ENCODE data around the gene ATP13A1. TPM values are rescaled to one million over a fixed set of nuclear protein-coding genes. Genes with fewer than 3 reads are reported as not detected.

ATP13A1 gene
- total RNA-seq, 4 donors from 2014 or later = 33.4 to 272 (median 109) TPM

DNA sequence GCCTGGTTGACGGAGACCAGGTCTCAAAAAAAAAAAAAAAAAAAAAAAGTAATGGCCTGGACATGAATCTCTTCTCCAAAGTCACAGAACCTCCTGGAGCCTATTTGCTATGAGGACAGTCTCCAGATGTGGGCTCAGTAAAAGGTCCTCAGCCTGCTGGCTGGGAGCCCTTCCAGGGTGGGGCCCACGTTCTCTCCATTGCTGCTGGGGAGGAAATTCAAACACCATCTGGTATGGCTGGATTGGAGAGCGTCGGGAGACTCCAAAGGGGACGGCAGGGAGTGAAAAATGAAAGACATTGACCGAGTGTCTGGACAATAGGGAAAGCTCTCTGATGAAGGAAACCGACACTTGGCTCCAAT is 43.6 kb downstream of the ATP13A1 start:
- no peak for TF ChIP-seq CTCF (IDR thresholded peaks at IDR 0.05; ENCODE audit: low read depth)

- TF ChIP-seq CTCF (IDR thresholded peaks at IDR 0.05; ENCODE audit: low read depth) = no peak
Measured at GRCh38 chr19:19619181-19619848, 44.2 kb downstream of the ATP13A1 start.

- TF ChIP-seq CTCF (IDR thresholded peaks at IDR 0.05; ENCODE audit: low read depth) = no peak
Measured at GRCh38 chr19:19618219-19619051, 45.0 kb downstream of the ATP13A1 start, which contains the start of gene PBX4. TSS of gene PBX4 (minus strand) at chr19:19618687. CDS start at chr19:19618629, 58 bp downstream.

DNA sequence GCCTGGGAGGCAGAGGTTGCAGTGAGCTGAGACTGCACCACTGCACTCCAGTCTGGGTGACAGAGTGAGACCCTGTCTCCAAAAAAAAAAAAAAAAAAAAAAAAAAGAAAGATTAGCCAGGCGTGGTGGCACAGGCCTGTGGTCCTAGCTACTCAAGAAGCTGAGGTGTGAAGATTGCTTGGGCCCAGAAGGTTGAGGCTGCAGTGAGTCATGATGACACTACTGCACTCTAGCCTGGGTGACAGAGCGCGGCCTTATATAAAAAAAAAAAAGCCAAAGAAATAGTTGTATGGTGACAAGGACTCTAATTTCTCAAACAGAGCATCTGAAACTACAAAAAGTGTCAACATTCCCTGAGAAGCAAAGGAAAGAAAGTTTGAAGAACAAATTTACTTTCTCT is 48.4 kb downstream of the ATP13A1 start:
- no peak for TF ChIP-seq CTCF (IDR thresholded peaks at IDR 0.05; ENCODE audit: low read depth)

- no peak for TF ChIP-seq CTCF (IDR thresholded peaks at IDR 0.05; ENCODE audit: low read depth)
Measured at GRCh38 chr19:19613506-19613905, 50.0 kb downstream of the ATP13A1 start.

DNA sequence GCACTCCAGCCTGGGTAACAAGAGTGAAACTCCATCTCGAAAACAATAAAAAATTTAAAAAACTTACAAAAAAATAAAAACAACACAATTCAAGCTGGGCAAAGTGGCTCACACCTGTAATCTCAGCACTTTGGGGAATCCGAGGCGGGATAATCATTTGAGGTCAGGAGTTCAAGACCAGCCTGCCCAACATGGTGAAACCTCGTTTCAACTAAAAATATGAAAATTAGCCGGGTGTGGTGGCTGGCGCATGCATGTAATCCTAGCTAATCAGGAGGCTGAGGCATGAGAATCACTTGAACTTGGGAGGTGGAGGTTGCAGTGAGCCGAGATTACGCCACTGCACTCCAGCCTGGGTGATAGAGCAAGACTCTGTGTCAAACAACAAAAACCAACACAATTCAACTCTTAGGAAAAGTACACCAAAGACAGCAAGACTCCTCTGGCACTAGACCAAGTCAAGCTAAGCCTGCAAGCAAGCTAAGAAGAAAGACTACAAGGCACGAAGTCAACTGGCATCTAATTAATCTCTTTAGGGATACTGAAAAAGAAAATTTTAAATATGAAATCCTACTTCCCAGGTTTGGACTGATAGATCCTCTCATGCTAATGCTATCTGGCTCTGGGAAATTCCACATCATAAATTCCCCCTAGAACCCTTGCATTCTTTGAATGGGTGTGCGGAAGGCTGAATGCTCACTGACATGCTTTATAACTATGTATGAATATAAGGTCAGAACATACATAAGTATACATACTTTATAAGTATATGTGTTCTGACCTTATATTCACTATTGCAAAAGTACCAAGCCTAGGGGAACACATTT is 52.9 kb downstream of the ATP13A1 start:
- no peak for TF ChIP-seq CTCF (IDR thresholded peaks at IDR 0.05; ENCODE audit: low read depth)

DNA sequence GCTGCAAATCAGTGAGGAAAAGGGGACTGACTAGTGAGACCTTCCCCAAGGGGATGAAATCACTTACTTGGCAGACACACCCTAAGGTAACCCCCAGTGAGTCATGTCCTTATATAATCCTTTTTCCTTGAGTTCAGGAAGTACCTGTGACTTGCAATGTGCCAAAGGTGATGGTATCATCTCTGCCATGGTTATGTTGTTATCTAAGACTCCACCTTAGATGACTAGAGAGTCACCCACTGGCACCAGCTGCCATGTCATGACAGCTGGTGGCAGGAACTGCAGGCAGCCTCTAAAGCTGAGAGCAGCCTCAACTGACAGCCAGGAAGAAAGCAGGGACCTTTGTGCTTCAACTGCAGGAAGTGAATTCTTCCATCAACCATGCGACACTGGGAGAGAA is 57.5 kb downstream of the ATP13A1 start:
- TF ChIP-seq CTCF (IDR thresholded peaks at IDR 0.05; ENCODE audit: low read depth) = no peak
